GM12865 (cell line): ENCODE results near the gene MYCBPAP.
A peak's percentile ranks its signal among the peaks of the same experiment; 100 is the strongest.

ENCODE experiments used
- DNase-seq: peaks from one replicate; pipeline ENCODE4 v3.0.0; 2010; ENCODE audit warnings: low read depth
- H3K4me3 ChIP-seq: 2 replicates; pipeline ENCODE4 v1.5.1; 2011; ENCODE audit warnings: mild to moderate bottlenecking, low read depth, low read length, control low read depth
- TF ChIP-seq, protein P1 (sequence below): IDR thresholded peaks from 2 replicates; pipeline ENCODE4 v1.5.1; 2011; ENCODE audit warnings: low read length, control low read depth, low read depth, inconsistent platforms; ENCODE audit not compliant: insufficient read depth; ENCODE audit errors: missing control alignments

The MYCBPAP gene

DNA sequence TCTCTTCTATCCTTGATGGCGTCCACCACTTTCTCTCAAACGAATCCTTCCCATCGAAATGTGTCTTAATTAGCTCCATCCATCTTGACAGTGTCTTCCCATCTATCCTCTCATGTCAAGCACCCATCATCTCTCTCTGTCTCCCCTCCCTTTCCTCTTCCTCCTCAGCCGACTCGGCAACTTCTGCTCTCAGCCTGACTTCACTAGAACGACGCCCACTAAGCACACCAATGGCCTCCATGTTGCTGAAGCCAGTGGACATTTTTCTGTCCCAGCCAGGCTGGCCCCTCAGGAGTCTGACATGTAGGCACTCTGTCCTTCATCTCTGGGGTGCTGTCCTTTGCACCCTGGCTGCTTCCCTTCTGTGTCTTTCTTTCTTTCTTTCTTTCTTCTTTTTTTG, 36.3 kb downstream of the MYCBPAP start:
- no peak overlapping the region for H3K4me3 ChIP-seq
- DNase-seq: no peak
- TF ChIP-seq, protein P1, sequence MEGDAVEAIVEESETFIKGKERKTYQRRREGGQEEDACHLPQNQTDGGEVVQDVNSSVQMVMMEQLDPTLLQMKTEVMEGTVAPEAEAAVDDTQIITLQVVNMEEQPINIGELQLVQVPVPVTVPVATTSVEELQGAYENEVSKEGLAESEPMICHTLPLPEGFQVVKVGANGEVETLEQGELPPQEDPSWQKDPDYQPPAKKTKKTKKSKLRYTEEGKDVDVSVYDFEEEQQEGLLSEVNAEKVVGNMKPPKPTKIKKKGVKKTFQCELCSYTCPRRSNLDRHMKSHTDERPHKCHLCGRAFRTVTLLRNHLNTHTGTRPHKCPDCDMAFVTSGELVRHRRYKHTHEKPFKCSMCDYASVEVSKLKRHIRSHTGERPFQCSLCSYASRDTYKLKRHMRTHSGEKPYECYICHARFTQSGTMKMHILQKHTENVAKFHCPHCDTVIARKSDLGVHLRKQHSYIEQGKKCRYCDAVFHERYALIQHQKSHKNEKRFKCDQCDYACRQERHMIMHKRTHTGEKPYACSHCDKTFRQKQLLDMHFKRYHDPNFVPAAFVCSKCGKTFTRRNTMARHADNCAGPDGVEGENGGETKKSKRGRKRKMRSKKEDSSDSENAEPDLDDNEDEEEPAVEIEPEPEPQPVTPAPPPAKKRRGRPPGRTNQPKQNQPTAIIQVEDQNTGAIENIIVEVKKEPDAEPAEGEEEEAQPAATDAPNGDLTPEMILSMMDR: no peak

DNA sequence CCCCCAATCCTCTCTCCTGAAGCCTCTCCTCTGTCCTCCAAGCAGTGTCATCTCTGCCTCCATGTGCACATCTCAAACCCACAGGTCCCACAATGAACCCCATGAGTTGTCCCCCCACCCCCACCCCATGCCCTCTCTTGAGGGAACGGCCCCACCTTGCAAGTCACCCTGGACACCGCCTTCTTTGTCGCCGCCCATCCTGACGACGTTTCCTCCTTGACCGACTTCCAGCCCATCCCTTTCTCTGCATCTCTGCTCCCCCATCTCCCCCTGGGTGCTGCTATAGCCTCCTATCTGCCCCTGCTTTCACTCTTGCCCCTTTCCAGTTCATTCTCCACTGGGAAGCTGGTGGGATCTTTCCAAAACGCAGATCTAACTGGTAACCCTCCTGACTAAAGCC, 37.1 kb downstream of the MYCBPAP start:
- TF ChIP-seq, protein P1: no peak
- H3K4me3 ChIP-seq: no peak overlapping the region
- no peak for DNase-seq

DNA sequence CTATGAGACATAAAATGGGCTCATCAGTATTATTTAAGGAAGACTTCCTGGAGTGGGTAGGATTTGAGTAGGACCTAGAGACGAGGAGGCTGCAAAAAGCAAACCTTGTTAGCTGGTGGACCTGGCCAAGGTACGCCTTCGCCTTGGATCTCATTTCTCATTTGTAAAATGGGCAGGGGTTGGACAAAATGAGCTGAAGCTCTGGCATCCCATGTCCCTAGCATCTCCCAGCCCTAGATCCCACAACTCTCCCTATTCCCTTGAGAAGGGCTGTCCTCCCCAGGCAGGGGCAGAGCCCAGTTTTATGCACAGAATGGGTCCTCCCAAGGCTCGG, 38.4 kb downstream of the MYCBPAP start:
- H3K4me3 ChIP-seq: no peak overlapping the region
- DNase-seq: no peak
- TF ChIP-seq, protein P1: no peak

DNA sequence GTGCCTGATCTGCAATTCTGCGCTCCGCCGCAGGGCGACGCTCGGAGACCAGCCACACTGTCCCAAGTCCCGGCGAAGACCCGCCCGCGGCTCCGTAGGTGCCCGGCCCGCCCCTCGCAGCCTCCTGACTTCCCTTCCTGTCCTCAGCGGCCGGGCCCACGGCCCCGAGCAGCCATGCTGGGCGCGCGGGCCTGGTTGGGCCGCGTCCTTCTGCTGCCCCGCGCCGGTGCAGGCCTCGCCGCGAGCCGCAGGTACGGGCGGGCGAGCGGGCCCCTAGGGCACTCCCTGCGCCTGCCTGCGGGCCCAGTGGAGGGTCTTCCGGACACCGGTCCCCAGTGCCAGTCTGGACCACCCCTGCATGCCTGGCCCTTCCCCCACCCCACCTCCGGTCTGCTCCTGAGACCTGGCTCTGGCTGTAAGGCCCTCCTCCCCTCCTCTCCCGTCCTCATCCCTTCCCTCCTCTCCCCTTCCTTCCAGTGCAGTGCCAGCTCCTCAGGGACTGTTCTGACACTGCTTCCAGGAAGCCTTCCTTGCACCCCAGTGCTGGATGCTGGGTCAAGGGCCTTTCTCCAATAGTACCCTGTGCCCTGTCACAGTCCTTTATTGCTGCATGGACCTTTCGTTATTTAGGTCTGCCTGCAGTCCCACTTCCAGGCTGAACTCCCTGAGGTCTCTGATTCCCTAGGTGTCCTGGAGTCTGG, 38.9 kb downstream of the MYCBPAP start, which contains the start of gene SPATA20:
TSS of gene SPATA20 (plus strand) at position 140 of the 701 bp plus-strand sequence. CDS start at position 175, 35 bp downstream.
- peak; percentile 95 for DNase-seq
- TF ChIP-seq, protein P1: peak; percentile 99
- H3K4me3 ChIP-seq: peak within 1 kb of the TSS; percentile 67

DNA sequence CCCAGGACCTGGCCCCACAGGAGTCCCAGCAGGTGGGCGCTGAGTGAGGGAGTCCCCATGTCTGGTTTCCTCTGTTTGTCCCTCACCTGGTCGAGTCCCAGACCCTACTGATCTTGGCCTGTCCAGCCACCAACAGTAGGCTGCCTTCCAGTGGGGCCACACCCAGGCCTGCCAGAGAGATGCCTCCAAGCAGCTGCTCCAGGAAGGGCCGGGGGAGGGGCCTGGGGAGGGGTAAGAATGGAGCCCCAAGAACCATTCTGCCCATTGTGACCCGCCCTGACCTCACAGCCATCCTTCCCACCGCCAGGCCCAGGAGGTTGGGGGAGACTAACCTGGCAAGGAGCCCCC, 39.5 kb downstream of the MYCBPAP start:
- no peak for DNase-seq
- H3K4me3 ChIP-seq: peak overlapping the region; percentile 67
- TF ChIP-seq, protein P1: no peak

DNA sequence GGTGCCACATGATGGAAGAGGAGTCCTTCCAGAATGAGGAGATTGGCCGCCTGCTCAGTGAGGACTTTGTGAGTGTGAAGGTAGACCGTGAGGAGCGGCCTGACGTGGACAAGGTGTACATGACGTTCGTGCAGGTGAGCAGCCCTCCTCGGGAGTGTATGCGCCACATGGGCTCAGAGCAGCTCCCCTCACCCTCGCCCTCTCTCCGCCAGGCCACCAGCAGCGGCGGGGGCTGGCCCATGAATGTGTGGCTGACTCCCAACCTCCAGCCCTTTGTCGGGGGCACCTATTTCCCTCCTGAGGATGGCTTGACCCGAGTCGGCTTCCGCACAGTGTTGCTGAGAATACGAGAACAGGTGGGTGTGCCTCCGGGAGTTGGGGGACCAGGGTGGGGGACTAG, 40.6 kb downstream of the MYCBPAP start:
- H3K4me3 ChIP-seq: no peak overlapping the region
- TF ChIP-seq, protein P1: no peak
- no peak for DNase-seq
